WTC11 (cell line): ENCODE data around the gene PITPNM1. TPM values are rescaled to one million over a fixed set of nuclear protein-coding genes. Genes with fewer than 3 reads are reported as not detected.

Experiments
- ATAC-seq: fragments of 200-7000 bp; cut with Tn5 transposase; 2 replicates; pipeline ENCODE4 v1.10.0; 2021; ENCODE audit warnings: mild to moderate bottlenecking, moderate library complexity
- CTCF ChIA-PET: fragments of 300-600 bp; sonication (Branson Sonifier 250); formaldehyde crosslinking; loops from one replicate; lab custom pipeline; 2021; ENCODE audit warnings: antibody characterized with exemption; lab: Charles Lee
- POLR2A ChIA-PET: fragments of 350-600 bp; sonication (Branson Sonifier 250); formaldehyde crosslinking; loops from one replicate; lab custom pipeline; 2021; ENCODE audit warnings: antibody characterized with exemption; lab: Charles Lee
- DNase-seq: peaks from one replicate; pipeline ENCODE4 v3.0.0; 2021; ENCODE audit warnings: low spot score
- H3K27ac Mint-ChIP-seq: 2 replicates; pipeline ENCODE4 v1.8.0; 2021; ENCODE audit warnings: mixed read lengths
- H3K27me3 Mint-ChIP-seq: 2 replicates; pipeline ENCODE4 v1.8.0; 2021; ENCODE audit warnings: low read depth, mild to moderate bottlenecking, moderate library complexity, mixed read lengths
- H3K36me3 Mint-ChIP-seq: 2 replicates; pipeline ENCODE4 v1.8.0; 2021; ENCODE audit warnings: mixed read lengths
- H3K4me1 Mint-ChIP-seq: 2 replicates; pipeline ENCODE4 v1.8.0; 2022; ENCODE audit warnings: mixed read lengths
- H3K4me3 Mint-ChIP-seq: 2 replicates; pipeline ENCODE4 v1.8.0; 2021; ENCODE audit warnings: mild to moderate bottlenecking, moderate library complexity, mixed read lengths
- H3K9me3 Mint-ChIP-seq: 2 replicates; pipeline ENCODE4 v1.8.0; 2021; ENCODE audit warnings: mixed read lengths
- GTF2I ChIP-seq: fragments of 250-450 bp; sonication (Bioruptor Pico); conservative IDR thresholded peaks from 2 replicates; pipeline ENCODE4 v1.4.0; 2021; ENCODE audit warnings: mild to moderate bottlenecking
- HMGA2 ChIP-seq: fragments of 250-450 bp; sonication (Bioruptor Pico); IDR thresholded peaks from 2 replicates; pipeline ENCODE4 v1.4.0; 2021; ENCODE audit warnings: mild to moderate bottlenecking, moderate library complexity
- JAZF1 ChIP-seq: fragments of 250-450 bp; sonication (Bioruptor Pico); IDR thresholded peaks from 2 replicates; pipeline ENCODE4 v1.9.0; 2021; ENCODE audit warnings: moderate library complexity, mild to moderate bottlenecking, inconsistent platforms
- PRRX2 ChIP-seq: fragments of 250-450 bp; sonication (Bioruptor Pico); IDR thresholded peaks from 2 replicates; pipeline ENCODE4 v1.8.0; 2021; ENCODE audit warnings: mild to moderate bottlenecking
- RORB ChIP-seq: fragments of 250-450 bp; sonication (Bioruptor Pico); IDR thresholded peaks from 2 replicates; pipeline ENCODE4 v1.9.0; 2021; ENCODE audit warnings: mild to moderate bottlenecking
- TCF7 ChIP-seq: sonication (generic); formaldehyde crosslinking; IDR thresholded peaks from 2 replicates; pipeline ENCODE4 v1.8.0; 2022; ENCODE audit warnings: mild to moderate bottlenecking, low read depth, missing genetic modification reagents, moderate library complexity
- TP53 ChIP-seq: sonication (generic); formaldehyde crosslinking; IDR thresholded peaks from 2 replicates; pipeline ENCODE4 v1.8.1; 2023; ENCODE audit warnings: mild to moderate bottlenecking, missing genetic modification reagents
- ZNF219 ChIP-seq: sonication (generic); formaldehyde crosslinking; IDR thresholded peaks from 2 replicates; pipeline ENCODE4 v1.8.0; 2023; ENCODE audit warnings: missing genetic modification reagents, mild to moderate bottlenecking, borderline replicate concordance
- ZNF232 ChIP-seq: sonication (generic); formaldehyde crosslinking; IDR thresholded peaks from 2 replicates; pipeline ENCODE4 v1.8.0; 2022; ENCODE audit warnings: mild to moderate bottlenecking, missing genetic modification reagents
- ZNF263 ChIP-seq: sonication (generic); formaldehyde crosslinking; IDR thresholded peaks from 2 replicates; pipeline ENCODE4 v1.8.1; 2022; ENCODE audit warnings: low read depth, mild to moderate bottlenecking, moderate library complexity, missing genetic modification reagents
- ZNF423 ChIP-seq: fragments of 250-450 bp; sonication (Bioruptor Pico); IDR thresholded peaks from 2 replicates; pipeline ENCODE4 v2.1.2; 2022; ENCODE audit warnings: mild to moderate bottlenecking, moderate library complexity
- total RNA-seq: library from RNA; stranded (reverse); gene quantifications from 3 replicates; pipeline ENCODE4 v1.2.3, GENCODE V29; 2021
- TF ChIP-seq, protein P1 (sequence below): fragments of 250-450 bp; sonication (Bioruptor Pico); IDR thresholded peaks from 2 replicates; pipeline ENCODE4 v1.9.0; 2021; ENCODE audit warnings: mild to moderate bottlenecking
- TF ChIP-seq, protein P2 (sequence below): sonication (generic); formaldehyde crosslinking; IDR thresholded peaks from 2 replicates; pipeline ENCODE4 v1.8.0; 2023; ENCODE audit warnings: missing genetic modification reagents, mild to moderate bottlenecking, borderline replicate concordance
- TF ChIP-seq, protein P3 (sequence below): sonication (generic); formaldehyde crosslinking; conservative IDR thresholded peaks from 2 replicates; pipeline ENCODE4 v1.8.1; 2022; ENCODE audit warnings: mild to moderate bottlenecking, missing genetic modification reagents
- TF ChIP-seq, protein P4 (sequence below): sonication (generic); formaldehyde crosslinking; IDR thresholded peaks from 2 replicates; pipeline ENCODE4 v1.8.1; 2023; ENCODE audit warnings: mild to moderate bottlenecking, missing genetic modification reagents
- TF ChIP-seq, protein P5 (sequence below): fragments of 200-600 bp; IDR thresholded peaks from 2 replicates; pipeline ENCODE4 v1.8.0; 2022; ENCODE audit warnings: antibody characterized with exemption
- TF ChIP-seq, protein P6 (sequence below): sonication (generic); formaldehyde crosslinking; IDR thresholded peaks from 2 replicates; pipeline ENCODE4 v1.8.1; 2022; ENCODE audit warnings: mild to moderate bottlenecking, moderate library complexity, missing genetic modification reagents
- TF ChIP-seq, protein P7 (sequence below): fragments of 250-450 bp; sonication (Bioruptor Pico); IDR thresholded peaks from 2 replicates; pipeline ENCODE4 v1.8.0; 2021; ENCODE audit warnings: mild to moderate bottlenecking
- TF ChIP-seq, protein P8 (sequence below): sonication (generic); formaldehyde crosslinking; IDR thresholded peaks from 2 replicates; pipeline ENCODE4 v1.8.0; 2022; ENCODE audit warnings: mild to moderate bottlenecking, missing genetic modification reagents
- TF ChIP-seq, protein P9 (sequence below): fragments of 250-450 bp; sonication (Bioruptor Pico); IDR thresholded peaks from 2 replicates; pipeline ENCODE4 v1.9.0; 2021; ENCODE audit warnings: mild to moderate bottlenecking

Gene PITPNM1
- total RNA-seq, 1 experiment from 2014 or later: 55.4 TPM

DNA sequence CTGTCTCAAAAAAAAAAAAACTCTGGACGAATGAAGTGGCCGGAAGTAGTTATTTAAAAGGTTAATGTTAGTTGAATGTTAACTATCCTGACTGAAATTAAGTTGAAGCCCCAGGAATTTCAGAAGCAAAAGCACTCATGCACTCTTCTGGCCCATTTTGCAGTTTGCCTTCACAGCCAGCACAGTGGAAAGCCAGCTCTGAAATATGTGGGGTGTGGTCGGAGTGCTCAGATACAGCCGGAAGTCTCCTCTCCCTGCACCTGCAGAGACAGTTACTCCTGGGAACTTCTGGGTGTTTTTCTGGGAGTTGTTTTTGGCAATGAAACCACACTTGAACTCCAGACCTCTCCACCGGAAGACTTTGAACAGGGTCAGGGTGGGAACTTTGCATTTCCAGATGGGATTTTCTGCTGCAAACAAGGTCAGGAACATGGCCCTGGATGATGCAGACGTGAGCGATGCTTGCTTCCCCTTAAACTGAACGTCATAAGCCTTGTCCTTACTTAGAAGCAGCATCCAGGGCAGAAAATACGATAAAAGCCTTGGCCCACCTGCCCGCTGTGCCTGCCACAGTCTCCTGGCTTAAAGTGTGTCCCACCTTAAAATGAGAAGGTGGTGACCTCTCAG is 39.6 kb upstream of the PITPNM1 start:
- TF ChIP-seq, protein P1, sequence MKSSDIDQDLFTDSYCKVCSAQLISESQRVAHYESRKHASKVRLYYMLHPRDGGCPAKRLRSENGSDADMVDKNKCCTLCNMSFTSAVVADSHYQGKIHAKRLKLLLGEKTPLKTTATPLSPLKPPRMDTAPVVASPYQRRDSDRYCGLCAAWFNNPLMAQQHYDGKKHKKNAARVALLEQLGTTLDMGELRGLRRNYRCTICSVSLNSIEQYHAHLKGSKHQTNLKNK (CRISPR knock-in tag): no peak
- TF ChIP-seq, protein P2, sequence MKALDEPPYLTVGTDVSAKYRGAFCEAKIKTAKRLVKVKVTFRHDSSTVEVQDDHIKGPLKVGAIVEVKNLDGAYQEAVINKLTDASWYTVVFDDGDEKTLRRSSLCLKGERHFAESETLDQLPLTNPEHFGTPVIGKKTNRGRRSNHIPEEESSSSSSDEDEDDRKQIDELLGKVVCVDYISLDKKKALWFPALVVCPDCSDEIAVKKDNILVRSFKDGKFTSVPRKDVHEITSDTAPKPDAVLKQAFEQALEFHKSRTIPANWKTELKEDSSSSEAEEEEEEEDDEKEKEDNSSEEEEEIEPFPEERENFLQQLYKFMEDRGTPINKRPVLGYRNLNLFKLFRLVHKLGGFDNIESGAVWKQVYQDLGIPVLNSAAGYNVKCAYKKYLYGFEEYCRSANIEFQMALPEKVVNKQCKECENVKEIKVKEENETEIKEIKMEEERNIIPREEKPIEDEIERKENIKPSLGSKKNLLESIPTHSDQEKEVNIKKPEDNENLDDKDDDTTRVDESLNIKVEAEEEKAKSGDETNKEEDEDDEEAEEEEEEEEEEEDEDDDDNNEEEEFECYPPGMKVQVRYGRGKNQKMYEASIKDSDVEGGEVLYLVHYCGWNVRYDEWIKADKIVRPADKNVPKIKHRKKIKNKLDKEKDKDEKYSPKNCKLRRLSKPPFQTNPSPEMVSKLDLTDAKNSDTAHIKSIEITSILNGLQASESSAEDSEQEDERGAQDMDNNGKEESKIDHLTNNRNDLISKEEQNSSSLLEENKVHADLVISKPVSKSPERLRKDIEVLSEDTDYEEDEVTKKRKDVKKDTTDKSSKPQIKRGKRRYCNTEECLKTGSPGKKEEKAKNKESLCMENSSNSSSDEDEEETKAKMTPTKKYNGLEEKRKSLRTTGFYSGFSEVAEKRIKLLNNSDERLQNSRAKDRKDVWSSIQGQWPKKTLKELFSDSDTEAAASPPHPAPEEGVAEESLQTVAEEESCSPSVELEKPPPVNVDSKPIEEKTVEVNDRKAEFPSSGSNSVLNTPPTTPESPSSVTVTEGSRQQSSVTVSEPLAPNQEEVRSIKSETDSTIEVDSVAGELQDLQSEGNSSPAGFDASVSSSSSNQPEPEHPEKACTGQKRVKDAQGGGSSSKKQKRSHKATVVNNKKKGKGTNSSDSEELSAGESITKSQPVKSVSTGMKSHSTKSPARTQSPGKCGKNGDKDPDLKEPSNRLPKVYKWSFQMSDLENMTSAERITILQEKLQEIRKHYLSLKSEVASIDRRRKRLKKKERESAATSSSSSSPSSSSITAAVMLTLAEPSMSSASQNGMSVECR (CRISPR knock-in tag): no peak
- TF ChIP-seq, protein P3, sequence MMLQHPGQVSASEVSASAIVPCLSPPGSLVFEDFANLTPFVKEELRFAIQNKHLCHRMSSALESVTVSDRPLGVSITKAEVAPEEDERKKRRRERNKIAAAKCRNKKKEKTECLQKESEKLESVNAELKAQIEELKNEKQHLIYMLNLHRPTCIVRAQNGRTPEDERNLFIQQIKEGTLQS (CRISPR knock-in tag): no peak
- TF ChIP-seq HMGA2 (CRISPR knock-in tag): no peak
- TF ChIP-seq TP53: no peak
- TF ChIP-seq, protein P4, sequence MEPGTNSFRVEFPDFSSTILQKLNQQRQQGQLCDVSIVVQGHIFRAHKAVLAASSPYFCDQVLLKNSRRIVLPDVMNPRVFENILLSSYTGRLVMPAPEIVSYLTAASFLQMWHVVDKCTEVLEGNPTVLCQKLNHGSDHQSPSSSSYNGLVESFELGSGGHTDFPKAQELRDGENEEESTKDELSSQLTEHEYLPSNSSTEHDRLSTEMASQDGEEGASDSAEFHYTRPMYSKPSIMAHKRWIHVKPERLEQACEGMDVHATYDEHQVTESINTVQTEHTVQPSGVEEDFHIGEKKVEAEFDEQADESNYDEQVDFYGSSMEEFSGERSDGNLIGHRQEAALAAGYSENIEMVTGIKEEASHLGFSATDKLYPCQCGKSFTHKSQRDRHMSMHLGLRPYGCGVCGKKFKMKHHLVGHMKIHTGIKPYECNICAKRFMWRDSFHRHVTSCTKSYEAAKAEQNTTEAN (CRISPR knock-in tag): no peak
- no peak for TF ChIP-seq ZNF232 (CRISPR knock-in tag)
- TF ChIP-seq, protein P5, sequence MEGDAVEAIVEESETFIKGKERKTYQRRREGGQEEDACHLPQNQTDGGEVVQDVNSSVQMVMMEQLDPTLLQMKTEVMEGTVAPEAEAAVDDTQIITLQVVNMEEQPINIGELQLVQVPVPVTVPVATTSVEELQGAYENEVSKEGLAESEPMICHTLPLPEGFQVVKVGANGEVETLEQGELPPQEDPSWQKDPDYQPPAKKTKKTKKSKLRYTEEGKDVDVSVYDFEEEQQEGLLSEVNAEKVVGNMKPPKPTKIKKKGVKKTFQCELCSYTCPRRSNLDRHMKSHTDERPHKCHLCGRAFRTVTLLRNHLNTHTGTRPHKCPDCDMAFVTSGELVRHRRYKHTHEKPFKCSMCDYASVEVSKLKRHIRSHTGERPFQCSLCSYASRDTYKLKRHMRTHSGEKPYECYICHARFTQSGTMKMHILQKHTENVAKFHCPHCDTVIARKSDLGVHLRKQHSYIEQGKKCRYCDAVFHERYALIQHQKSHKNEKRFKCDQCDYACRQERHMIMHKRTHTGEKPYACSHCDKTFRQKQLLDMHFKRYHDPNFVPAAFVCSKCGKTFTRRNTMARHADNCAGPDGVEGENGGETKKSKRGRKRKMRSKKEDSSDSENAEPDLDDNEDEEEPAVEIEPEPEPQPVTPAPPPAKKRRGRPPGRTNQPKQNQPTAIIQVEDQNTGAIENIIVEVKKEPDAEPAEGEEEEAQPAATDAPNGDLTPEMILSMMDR: no peak
- TF ChIP-seq PRRX2 (CRISPR knock-in tag): no peak
- TF ChIP-seq ZNF219 (CRISPR knock-in tag): no peak
- ChIA-PET CTCF (interaction anchor here (0.6 to 1.2 kb wide), 9 partner anchors 14 to 209 kb away, joined by 3 to 13 read pairs (median 4); partner anchors contain the start of genes NUDT8 and PPP1CA), POLR2A (interaction anchor here (1.0 kb wide), 1 partner anchor 496 kb away, joined by 3 read pairs; no protein-coding TSS in a partner anchor)
- Mint-ChIP-seq H3K27ac (no peak overlapping the region), H3K9me3 (peaks cover 4% of the 10 kb centered on the region; the same call in 1 of the 2 replicates), H3K4me3 (no peak overlapping the region), H3K4me1 (peaks cover 6% of the 10 kb centered on the region), H3K36me3 (0 out of 2 replicates have a peak, but pooled peaks cover 3% of the 10 kb centered on the region), H3K27me3 (no peaks in the 10 kb centered on the region; the same call in none of the 2 replicates)
- DNase-seq (no peak), ATAC-seq (no peak)

DNA sequence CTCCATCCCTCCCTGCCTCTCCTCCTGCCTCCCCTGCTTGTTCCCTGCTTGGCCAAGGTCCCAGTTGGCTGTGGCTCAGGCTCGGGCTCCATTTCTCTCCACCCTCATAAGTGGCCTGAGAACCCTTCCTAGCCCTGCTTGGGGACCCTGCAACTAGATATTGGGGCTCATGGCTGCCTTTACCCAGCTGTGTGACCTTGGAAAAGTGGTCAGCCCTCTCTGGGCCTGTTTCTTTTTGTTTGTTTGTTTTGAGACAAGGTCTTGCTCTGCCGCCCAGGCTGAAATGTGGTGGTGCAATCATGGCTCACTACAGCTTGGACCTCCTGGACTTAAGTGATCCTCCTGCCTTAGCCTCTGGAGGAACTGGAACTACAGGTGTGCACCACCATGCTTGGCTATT is 38.4 kb upstream of the PITPNM1 start:
- Mint-ChIP-seq H3K36me3 (0 out of 2 replicates have a peak, but pooled peaks cover 3% of the 10 kb centered on the region), H3K4me3 (no peak overlapping the region), H3K9me3 (peaks cover 4% of the 10 kb centered on the region), H3K27ac (no peak overlapping the region), H3K4me1 (peaks cover 6% of the 10 kb centered on the region), H3K27me3 (no peaks in the 10 kb centered on the region; the same call in none of the 2 replicates)
- ATAC-seq: no peak
- DNase-seq: no peak
- CTCF ChIA-PET: interaction anchor here (1.6 kb wide), 1 partner anchor 29 kb away, joined by 4 read pairs; no protein-coding TSS in a partner anchor
- POLR2A ChIA-PET: no interaction called here
- TF ChIP-seq, protein P6, sequence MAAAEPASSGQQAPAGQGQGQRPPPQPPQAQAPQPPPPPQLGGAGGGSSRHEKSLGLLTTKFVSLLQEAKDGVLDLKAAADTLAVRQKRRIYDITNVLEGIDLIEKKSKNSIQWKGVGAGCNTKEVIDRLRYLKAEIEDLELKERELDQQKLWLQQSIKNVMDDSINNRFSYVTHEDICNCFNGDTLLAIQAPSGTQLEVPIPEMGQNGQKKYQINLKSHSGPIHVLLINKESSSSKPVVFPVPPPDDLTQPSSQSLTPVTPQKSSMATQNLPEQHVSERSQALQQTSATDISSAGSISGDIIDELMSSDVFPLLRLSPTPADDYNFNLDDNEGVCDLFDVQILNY: no peak
- TF ChIP-seq ZNF423: no peak
- TF ChIP-seq, protein P7, sequence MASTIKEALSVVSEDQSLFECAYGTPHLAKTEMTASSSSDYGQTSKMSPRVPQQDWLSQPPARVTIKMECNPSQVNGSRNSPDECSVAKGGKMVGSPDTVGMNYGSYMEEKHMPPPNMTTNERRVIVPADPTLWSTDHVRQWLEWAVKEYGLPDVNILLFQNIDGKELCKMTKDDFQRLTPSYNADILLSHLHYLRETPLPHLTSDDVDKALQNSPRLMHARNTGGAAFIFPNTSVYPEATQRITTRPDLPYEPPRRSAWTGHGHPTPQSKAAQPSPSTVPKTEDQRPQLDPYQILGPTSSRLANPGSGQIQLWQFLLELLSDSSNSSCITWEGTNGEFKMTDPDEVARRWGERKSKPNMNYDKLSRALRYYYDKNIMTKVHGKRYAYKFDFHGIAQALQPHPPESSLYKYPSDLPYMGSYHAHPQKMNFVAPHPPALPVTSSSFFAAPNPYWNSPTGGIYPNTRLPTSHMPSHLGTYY (CRISPR knock-in tag): no peak
- no peak for TF ChIP-seq TCF7
- TF ChIP-seq, protein P8, sequence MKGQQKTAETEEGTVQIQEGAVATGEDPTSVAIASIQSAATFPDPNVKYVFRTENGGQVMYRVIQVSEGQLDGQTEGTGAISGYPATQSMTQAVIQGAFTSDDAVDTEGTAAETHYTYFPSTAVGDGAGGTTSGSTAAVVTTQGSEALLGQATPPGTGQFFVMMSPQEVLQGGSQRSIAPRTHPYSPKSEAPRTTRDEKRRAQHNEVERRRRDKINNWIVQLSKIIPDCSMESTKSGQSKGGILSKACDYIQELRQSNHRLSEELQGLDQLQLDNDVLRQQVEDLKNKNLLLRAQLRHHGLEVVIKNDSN (CRISPR knock-in tag): no peak
- no peak for TF ChIP-seq JAZF1 (CRISPR knock-in tag)
- TF ChIP-seq, protein P9, sequence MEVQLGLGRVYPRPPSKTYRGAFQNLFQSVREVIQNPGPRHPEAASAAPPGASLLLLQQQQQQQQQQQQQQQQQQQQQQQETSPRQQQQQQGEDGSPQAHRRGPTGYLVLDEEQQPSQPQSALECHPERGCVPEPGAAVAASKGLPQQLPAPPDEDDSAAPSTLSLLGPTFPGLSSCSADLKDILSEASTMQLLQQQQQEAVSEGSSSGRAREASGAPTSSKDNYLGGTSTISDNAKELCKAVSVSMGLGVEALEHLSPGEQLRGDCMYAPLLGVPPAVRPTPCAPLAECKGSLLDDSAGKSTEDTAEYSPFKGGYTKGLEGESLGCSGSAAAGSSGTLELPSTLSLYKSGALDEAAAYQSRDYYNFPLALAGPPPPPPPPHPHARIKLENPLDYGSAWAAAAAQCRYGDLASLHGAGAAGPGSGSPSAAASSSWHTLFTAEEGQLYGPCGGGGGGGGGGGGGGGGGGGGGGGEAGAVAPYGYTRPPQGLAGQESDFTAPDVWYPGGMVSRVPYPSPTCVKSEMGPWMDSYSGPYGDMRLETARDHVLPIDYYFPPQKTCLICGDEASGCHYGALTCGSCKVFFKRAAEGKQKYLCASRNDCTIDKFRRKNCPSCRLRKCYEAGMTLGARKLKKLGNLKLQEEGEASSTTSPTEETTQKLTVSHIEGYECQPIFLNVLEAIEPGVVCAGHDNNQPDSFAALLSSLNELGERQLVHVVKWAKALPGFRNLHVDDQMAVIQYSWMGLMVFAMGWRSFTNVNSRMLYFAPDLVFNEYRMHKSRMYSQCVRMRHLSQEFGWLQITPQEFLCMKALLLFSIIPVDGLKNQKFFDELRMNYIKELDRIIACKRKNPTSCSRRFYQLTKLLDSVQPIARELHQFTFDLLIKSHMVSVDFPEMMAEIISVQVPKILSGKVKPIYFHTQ (CRISPR knock-in tag): no peak
- no peak for TF ChIP-seq ZNF263
- TF ChIP-seq RORB (CRISPR knock-in tag): no peak
- no peak for TF ChIP-seq GTF2I
